Measurements from ENCODE around the gene VPS51. TPM values are rescaled to one million over a fixed set of nuclear protein-coding genes. Genes with fewer than 3 reads are reported as not detected.
A peak's percentile ranks its signal among the peaks of the same experiment; 100 is the strongest.

VPS51 gene
- total and polyA plus RNA-seq, 10 of the 15 experiments (the other 5 are each of a cell fraction or from before 2014, with no cell fraction given): 1.5 to 279 (median 53.2) TPM

DNA sequence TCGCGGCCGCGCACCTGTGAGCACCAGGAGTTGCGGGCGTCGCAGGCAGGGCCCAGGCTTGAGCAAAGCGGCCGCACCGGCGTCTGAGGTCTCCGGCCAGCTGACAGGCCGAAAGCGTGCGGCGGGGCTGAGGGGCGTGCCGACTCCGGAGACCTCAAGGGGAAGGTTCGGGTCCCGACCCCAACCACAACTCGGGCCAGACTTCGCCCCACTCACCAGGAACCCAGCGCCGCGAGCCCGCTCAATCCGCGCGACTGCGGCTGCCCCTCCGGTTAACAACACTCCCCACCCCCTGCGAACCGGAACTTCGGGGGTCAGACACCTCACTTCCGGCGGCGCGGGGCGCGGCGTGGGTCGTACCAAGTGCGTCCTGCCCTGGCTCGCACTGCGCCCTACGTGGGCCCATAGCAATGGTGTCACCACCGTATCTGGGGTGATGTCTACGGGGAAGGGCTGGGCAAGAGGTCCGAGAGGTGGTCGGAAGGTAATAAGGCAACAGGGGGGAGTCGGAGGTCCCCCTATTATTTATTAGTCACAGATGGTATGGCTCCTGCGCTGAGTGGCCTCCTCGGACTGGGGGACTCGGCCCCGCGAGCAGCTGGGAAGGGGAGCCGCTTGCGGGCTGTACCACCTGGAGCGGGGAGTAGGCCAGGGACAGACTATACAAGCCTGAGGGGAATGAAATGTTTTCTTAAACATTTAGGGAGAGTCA, 38.4 kb downstream of the VPS51 start, which contains the start of gene SYVN1:
TSS of gene SYVN1 (minus strand) at position 280 of the 712 bp plus-strand sequence. CDS start 918 bp downstream, outside the sequence.
- ChIA-PET POLR2A (interaction anchor here (0.6 to 3.1 kb wide), 22 partner anchors 10 to 355 kb away, joined by 3 to 28 read pairs (median 6); partner anchors contain the start of genes CAPN1, CDCA5, FAU and MRPL49), SMC1A (ENCODE audit: uncharacterized antibody, unreplicated experiment) (interaction anchor here (1.1 to 2.4 kb wide), 8 partner anchors 11 to 286 kb away, joined by 3 to 13 read pairs (median 8); partner anchors contain the start of genes FAU, MRPL49 and ZNHIT2), RAD21 (ENCODE audit: unreplicated experiment) (interaction anchor here (0.5 to 3.0 kb wide), 9 partner anchors 13 to 286 kb away, joined by 3 to 25 read pairs (median 6); partner anchors contain the start of genes ARL2, CAPN1, DPF2 and FAU), CTCF (interaction anchor here (0.6 to 6.7 kb wide), 11 partner anchors 12 to 290 kb away, joined by 3 to 40 read pairs (median 6); partner anchors contain the start of genes CAPN1, CDC42BPG, FAU and MRPL49)
- in situ Hi-C loops (cut with MboI) (no loop called here), intact Hi-C loops (cut with micrococcal nuclease; ENCODE audit: unreplicated experiment) (loop anchor here (5.0 to 10.0 kb wide), 2 partner anchors 48 to 120 kb away; partner anchors contain the start of gene CAPN1)
- Histone ChIP-seq H3K9me3 (replicated peaks; ENCODE audit: control insufficient read depth, insufficient read depth, low read length) (no peaks in the 10 kb centered on the region), H3K4me1 (ENCODE audit: control insufficient read depth, insufficient read depth, low read length) (peaks cover 21% of the 10 kb centered on the region), H3K4me2 (ENCODE audit: control insufficient read depth, insufficient read depth) (peak within 1 kb of the TSS; percentile 98), H3K36me3 (ENCODE audit: control insufficient read depth in 2 of 2, insufficient read depth in 2 of 2, low read length in 1 of 2) (peaks cover 11 to 20% of the 10 kb centered on the region in 2 experiments; a peak in 3 of 4 replicates), H3K79me2 (ENCODE audit: control insufficient read depth, insufficient read depth, low read length) (peaks cover 44% of the 10 kb centered on the region), H3K9ac (ENCODE audit: control insufficient read depth, insufficient read depth, low read length) (peak within 1 kb of the TSS; percentile 96), H2AFZ (ENCODE audit: control insufficient read depth, low read depth, low read length) (peak within 1 kb of the TSS; percentile 97), H3K27ac (ENCODE audit: control insufficient read depth, insufficient read depth) (peak within 1 kb of the TSS; percentile 99), H3K4me3 (peak within 1 kb of the TSS; percentile 99), H4K20me1 (ENCODE audit: control insufficient read depth, insufficient read depth) (0 out of 2 replicates have a peak, but pooled peaks cover 4% of the 10 kb centered on the region), H3K27me3 (replicated peaks in 1 of 2; ENCODE audit: control insufficient read depth in 2 of 2, insufficient read depth in 2 of 2, low read length in 1 of 2) (no peaks in the 10 kb centered on the region)
- peak; percentile 81 for ATAC-seq
- FAIRE-seq: peak; percentile 70
- peak; percentile 89 for DNase-seq (ENCODE audit: low read depth, low spot score)
- WGBS (ENCODE audit: insufficient coverage, insufficient replicate concordance, low lambda C conversion rate, missing lambda C conversion rate): 2% methylated on average over 56 of the region's 60 CpGs
- no TSS peak for BruUV-seq (replicated peaks)
- TF ChIP-seq ZNF274 (IDR thresholded peaks at IDR 0.05; ENCODE audit: insufficient read depth, insufficient read length) (no peak), YY1 (IDR thresholded peaks at IDR 0.05; ENCODE audit: low read depth, low read length) (peak; percentile 62; the same call in 1 of the 2 replicates), SUZ12 (IDR thresholded peaks at IDR 0.05; ENCODE audit: unreplicated experiment) (no peak), TCF12 (IDR thresholded peaks at IDR 0.05; ENCODE audit: low read depth, low read length) (no peak), BMI1 (IDR thresholded peaks at IDR 0.05; ENCODE audit: borderline replicate concordance) (no peak), DPF2 (IDR thresholded peaks at IDR 0.05) (peak; percentile 68), CHD1 (IDR thresholded peaks at IDR 0.05; ENCODE audit: low read depth, low read length) (peak; percentile 97), ZSCAN29 (IDR thresholded peaks at IDR 0.05) (peak; percentile 43; the same call in 1 of the 2 replicates), CEBPB (IDR thresholded peaks at IDR 0.05; ENCODE audit: borderline replicate concordance in 1 of 2, low read depth in 2 of 2, low read length in 2 of 2) (no peak), MTA3 (IDR thresholded peaks at IDR 0.05; ENCODE audit: borderline replicate concordance, low read length) (no peak), CHD2 (IDR thresholded peaks at IDR 0.05; ENCODE audit: borderline replicate concordance, low read depth, low read length) (peak; percentile 16; the same call in 1 of the 2 replicates), ZNF24 (IDR thresholded peaks at IDR 0.05) (no peak)
- TF ChIP-seq, protein P1, sequence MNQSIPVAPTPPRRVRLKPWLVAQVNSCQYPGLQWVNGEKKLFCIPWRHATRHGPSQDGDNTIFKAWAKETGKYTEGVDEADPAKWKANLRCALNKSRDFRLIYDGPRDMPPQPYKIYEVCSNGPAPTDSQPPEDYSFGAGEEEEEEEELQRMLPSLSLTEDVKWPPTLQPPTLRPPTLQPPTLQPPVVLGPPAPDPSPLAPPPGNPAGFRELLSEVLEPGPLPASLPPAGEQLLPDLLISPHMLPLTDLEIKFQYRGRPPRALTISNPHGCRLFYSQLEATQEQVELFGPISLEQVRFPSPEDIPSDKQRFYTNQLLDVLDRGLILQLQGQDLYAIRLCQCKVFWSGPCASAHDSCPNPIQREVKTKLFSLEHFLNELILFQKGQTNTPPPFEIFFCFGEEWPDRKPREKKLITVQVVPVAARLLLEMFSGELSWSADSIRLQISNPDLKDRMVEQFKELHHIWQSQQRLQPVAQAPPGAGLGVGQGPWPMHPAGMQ (IDR thresholded peaks at IDR 0.05; ENCODE audit: borderline replicate concordance): no peak
- TF ChIP-seq, protein P2, sequence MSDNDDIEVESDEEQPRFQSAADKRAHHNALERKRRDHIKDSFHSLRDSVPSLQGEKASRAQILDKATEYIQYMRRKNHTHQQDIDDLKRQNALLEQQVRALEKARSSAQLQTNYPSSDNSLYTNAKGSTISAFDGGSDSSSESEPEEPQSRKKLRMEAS (IDR thresholded peaks at IDR 0.05; ENCODE audit: low read depth, low read length): no peak
- TF ChIP-seq, protein P3, sequence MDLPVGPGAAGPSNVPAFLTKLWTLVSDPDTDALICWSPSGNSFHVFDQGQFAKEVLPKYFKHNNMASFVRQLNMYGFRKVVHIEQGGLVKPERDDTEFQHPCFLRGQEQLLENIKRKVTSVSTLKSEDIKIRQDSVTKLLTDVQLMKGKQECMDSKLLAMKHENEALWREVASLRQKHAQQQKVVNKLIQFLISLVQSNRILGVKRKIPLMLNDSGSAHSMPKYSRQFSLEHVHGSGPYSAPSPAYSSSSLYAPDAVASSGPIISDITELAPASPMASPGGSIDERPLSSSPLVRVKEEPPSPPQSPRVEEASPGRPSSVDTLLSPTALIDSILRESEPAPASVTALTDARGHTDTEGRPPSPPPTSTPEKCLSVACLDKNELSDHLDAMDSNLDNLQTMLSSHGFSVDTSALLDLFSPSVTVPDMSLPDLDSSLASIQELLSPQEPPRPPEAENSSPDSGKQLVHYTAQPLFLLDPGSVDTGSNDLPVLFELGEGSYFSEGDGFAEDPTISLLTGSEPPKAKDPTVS (IDR thresholded peaks at IDR 0.05; ENCODE audit: low read depth, low read length): no peak
- TF ChIP-seq, protein P4, sequence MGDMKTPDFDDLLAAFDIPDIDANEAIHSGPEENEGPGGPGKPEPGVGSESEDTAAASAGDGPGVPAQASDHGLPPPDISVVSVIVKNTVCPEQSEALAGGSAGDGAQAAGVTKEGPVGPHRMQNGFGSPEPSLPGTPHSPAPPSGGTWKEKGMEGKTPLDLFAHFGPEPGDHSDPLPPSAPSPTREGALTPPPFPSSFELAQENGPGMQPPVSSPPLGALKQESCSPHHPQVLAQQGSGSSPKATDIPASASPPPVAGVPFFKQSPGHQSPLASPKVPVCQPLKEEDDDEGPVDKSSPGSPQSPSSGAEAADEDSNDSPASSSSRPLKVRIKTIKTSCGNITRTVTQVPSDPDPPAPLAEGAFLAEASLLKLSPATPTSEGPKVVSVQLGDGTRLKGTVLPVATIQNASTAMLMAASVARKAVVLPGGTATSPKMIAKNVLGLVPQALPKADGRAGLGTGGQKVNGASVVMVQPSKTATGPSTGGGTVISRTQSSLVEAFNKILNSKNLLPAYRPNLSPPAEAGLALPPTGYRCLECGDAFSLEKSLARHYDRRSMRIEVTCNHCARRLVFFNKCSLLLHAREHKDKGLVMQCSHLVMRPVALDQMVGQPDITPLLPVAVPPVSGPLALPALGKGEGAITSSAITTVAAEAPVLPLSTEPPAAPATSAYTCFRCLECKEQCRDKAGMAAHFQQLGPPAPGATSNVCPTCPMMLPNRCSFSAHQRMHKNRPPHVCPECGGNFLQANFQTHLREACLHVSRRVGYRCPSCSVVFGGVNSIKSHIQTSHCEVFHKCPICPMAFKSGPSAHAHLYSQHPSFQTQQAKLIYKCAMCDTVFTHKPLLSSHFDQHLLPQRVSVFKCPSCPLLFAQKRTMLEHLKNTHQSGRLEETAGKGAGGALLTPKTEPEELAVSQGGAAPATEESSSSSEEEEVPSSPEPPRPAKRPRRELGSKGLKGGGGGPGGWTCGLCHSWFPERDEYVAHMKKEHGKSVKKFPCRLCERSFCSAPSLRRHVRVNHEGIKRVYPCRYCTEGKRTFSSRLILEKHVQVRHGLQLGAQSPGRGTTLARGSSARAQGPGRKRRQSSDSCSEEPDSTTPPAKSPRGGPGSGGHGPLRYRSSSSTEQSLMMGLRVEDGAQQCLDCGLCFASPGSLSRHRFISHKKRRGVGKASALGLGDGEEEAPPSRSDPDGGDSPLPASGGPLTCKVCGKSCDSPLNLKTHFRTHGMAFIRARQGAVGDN (IDR thresholded peaks at IDR 0.05): peak; percentile 78; the same call in 1 of the 2 replicates

Data from GM12878 (cell line).